IMR-90 (cell line): ENCODE results near the gene BSPRY. TPM values are rescaled to one million over a fixed set of nuclear protein-coding genes. Genes with fewer than 3 reads are reported as not detected.

Source experiments
- ATAC-seq: fragments of 200-7000 bp; cut with Tn5 transposase; 2 replicates; pipeline ENCODE4 v1.9.1; 2020; ENCODE audit warnings: low read depth, mild to moderate bottlenecking, moderate library complexity
- BruUV-seq: library from RNA; stranded (reverse); fragments of 400-500 nt; replicated peaks from 2 replicates; lab custom pipeline; 2021; lab: Mats Ljungman, UMichigan
- CTCF ChIA-PET: fragments of 300-600 bp; formaldehyde crosslinking; extraction: SDS; loops from one replicate; lab custom pipeline; 2021; ENCODE audit warnings: antibody characterized with exemption; lab: Yijun Ruan, JAX
- POLR2A ChIA-PET: fragments of 300-600 bp; sonication (Branson Sonifier 250); formaldehyde crosslinking; loops from one replicate; lab custom pipeline; 2022; ENCODE audit warnings: antibody characterized with exemption; ENCODE audit not compliant: unreplicated experiment; lab: Charles Lee
- DNase-seq: peaks from one replicate; pipeline ENCODE4 v3.0.0; 2013
- H2AFZ ChIP-seq: replicated peaks from 2 replicates; pipeline ENCODE3; 2013; ENCODE audit warnings: low read length, mild to moderate bottlenecking; ENCODE audit not compliant: poor library complexity
- H2AK5ac ChIP-seq: 2 replicates; pipeline ENCODE4 v1.6.1; 2013; ENCODE audit warnings: low read depth, low read length, inconsistent platforms
- H2AK9ac ChIP-seq: replicated peaks from 2 replicates; pipeline ENCODE3; 2013; ENCODE audit warnings: mild to moderate bottlenecking, low read depth, low read length, moderate library complexity; ENCODE audit not compliant: poor library complexity
- H2BK120ac ChIP-seq: 2 replicates; pipeline ENCODE4 v1.6.1; 2013; ENCODE audit warnings: low read depth, low read length, inconsistent platforms
- H2BK15ac ChIP-seq: 3 replicates; pipeline ENCODE4 v1.6.1; 2013; ENCODE audit warnings: low read depth, low read length, inconsistent platforms
- H2BK20ac ChIP-seq: 2 replicates; pipeline ENCODE4 v1.6.1; 2013; ENCODE audit warnings: low read depth, mild to moderate bottlenecking, inconsistent platforms, low read length, moderate library complexity
- H2BK5ac ChIP-seq: 2 replicates; pipeline ENCODE4 v1.6.1; 2013; ENCODE audit warnings: mild to moderate bottlenecking, low read depth, low read length, inconsistent platforms; ENCODE audit not compliant: poor library complexity, severe bottlenecking
- H3K14ac ChIP-seq: replicated peaks from 2 replicates; pipeline ENCODE4 v1.6.1; 2013; ENCODE audit warnings: low read depth, low read length, inconsistent platforms
- H3K18ac ChIP-seq: 2 replicates; pipeline ENCODE4 v1.6.1; 2013; ENCODE audit warnings: low read depth, low read length, control low read depth
- H3K23ac ChIP-seq: 2 replicates; pipeline ENCODE4 v1.6.1; 2013; ENCODE audit warnings: low read depth, low read length, inconsistent platforms
- H3K27ac ChIP-seq: 2 replicates; pipeline ENCODE4 v1.5.1; 2013; ENCODE audit warnings: mild to moderate bottlenecking, control low read depth, low read length; ENCODE audit not compliant: insufficient read depth
- H3K27me3 ChIP-seq: 2 replicates; pipeline ENCODE4 v1.6.1; 2013; ENCODE audit warnings: low read length; ENCODE audit not compliant: control insufficient read depth, insufficient read depth
- H3K36me3 ChIP-seq: 2 replicates; pipeline ENCODE4 v1.6.1; 2013; ENCODE audit warnings: low read length, mixed read lengths; ENCODE audit not compliant: control insufficient read depth, insufficient read depth
- H3K4ac ChIP-seq: 2 replicates; pipeline ENCODE4 v1.6.1; 2013; ENCODE audit warnings: low read depth, low read length, inconsistent platforms
- H3K4me1 ChIP-seq: 2 replicates; pipeline ENCODE4 v1.6.1; 2013; ENCODE audit warnings: low read length, mixed read lengths; ENCODE audit not compliant: control insufficient read depth, insufficient read depth
- H3K4me2 ChIP-seq: 2 replicates; pipeline ENCODE4 v1.6.1; 2013; ENCODE audit warnings: low read depth, mild to moderate bottlenecking, control low read depth, low read length, moderate library complexity
- H3K4me3 ChIP-seq: 2 replicates; pipeline ENCODE4 v1.5.1; 2013; ENCODE audit warnings: low read depth, mild to moderate bottlenecking, control low read depth, low read length, moderate library complexity; ENCODE audit not compliant: insufficient read depth
- H3K56ac ChIP-seq: 2 replicates; pipeline ENCODE4 v1.6.1; 2013; ENCODE audit warnings: low read length, inconsistent platforms; ENCODE audit not compliant: insufficient read depth; ENCODE audit errors: extremely low read depth
- H3K79me1 ChIP-seq, 2 experiments: 2 replicates each; pipeline ENCODE4 v1.6.1; 2013; ENCODE audit warnings: low read length in 2 of 2, inconsistent platforms in 1 of 2, low read depth in 1 of 2
- H3K9ac ChIP-seq: 2 replicates; pipeline ENCODE4 v1.6.1; 2013; ENCODE audit warnings: low read depth, low read length, control low read depth
- H3K9me1 ChIP-seq: 2 replicates; pipeline ENCODE4 v1.6.1; 2013; ENCODE audit warnings: low read length, inconsistent platforms; ENCODE audit not compliant: insufficient read depth
- H3K9me3 ChIP-seq: 2 replicates; pipeline ENCODE4 v1.6.1; 2013; ENCODE audit warnings: low read length; ENCODE audit not compliant: control insufficient read depth, insufficient read depth
- H4K20me1 ChIP-seq: 2 replicates; pipeline ENCODE4 v1.6.1; 2013; ENCODE audit warnings: low read length, inconsistent platforms; ENCODE audit not compliant: insufficient read depth
- H4K5ac ChIP-seq: 2 replicates; pipeline ENCODE4 v1.6.1; 2013; ENCODE audit warnings: mild to moderate bottlenecking, low read depth, low read length, control low read depth
- H4K8ac ChIP-seq, 2 experiments: 2 replicates each; pipeline ENCODE4 v1.6.1; 2013; ENCODE audit warnings: low read depth in 2 of 2, low read length in 2 of 2, control low read depth in 1 of 2, inconsistent platforms in 1 of 2
- H4K91ac ChIP-seq: 2 replicates; pipeline ENCODE4 v1.6.1; 2013; ENCODE audit warnings: low read depth, low read length, inconsistent platforms; ENCODE audit not compliant: insufficient read depth
- BHLHE40 ChIP-seq: fragments of 150-350 bp; IDR thresholded peaks from 2 replicates; pipeline ENCODE4 v1.6.1; 2016; ENCODE audit warnings: mild to moderate bottlenecking, low read depth, low read length
- POLR2A ChIP-seq: IDR thresholded peaks from 2 replicates; pipeline ENCODE4 v1.6.1; 2012; ENCODE audit warnings: mild to moderate bottlenecking, low read depth, low read length
- WGBS, 2 experiments: methylation state at CpG; one replicate each; pipeline versions ENCODE4 v1.1.5 to v1.1.7; 2013; ENCODE audit warnings: missing lambda C conversion rate in 2 of 2; ENCODE audit not compliant: insufficient read length in 1 of 2; ENCODE audit errors: extremely low coverage in 2 of 2; 5-methylcytosine and 5-hydroxymethylcytosine counted together
- dilution Hi-C: fragments of 300-500 bp; cut with HindIII; formaldehyde crosslinking; loops from one replicate; pipeline ENCODE4 v1.14.3; 2018; ENCODE audit warnings: low sequenced_read_pairs; ENCODE audit not compliant: unreplicated experiment
- in situ Hi-C: fragments of 300-500 bp; cut with MboI; formaldehyde crosslinking; loops from 3 replicates; pipeline ENCODE4 v1.14.3; 2019; ENCODE audit warnings: low sequenced_read_pairs, inconsistent platforms, mixed read lengths
- intact Hi-C: fragments of 100-400 bp; cut with micrococcal nuclease; formaldehyde crosslinking; loops from 2 replicates; pipeline ENCODE4 v1.10.0; 2022
- polyA plus RNA-seq, 3 experiments: library from polyadenylated mRNA; depleted of rRNA; stranded (reverse); fragments of >200 nt; gene quantifications; 2 replicates each; pipeline ENCODE4 v1.2.3, GENCODE V29; 2012; ENCODE audit warnings: low replicate concordance in 1 of 3
- total RNA-seq: library from RNA; depleted of rRNA; stranded (reverse); fragments of >200 nt; gene quantifications from 2 replicates; pipeline ENCODE4 v1.2.3, GENCODE V29; 2012

BSPRY gene
- total and polyA plus RNA-seq, 2 of the 4 experiments (the other 2 are of a cell fraction) = not detected

- no peak overlapping the region for H4K8ac ChIP-seq
- no peak for ATAC-seq
- H2BK15ac ChIP-seq = no peak overlapping the region
- no peak overlapping the region for H3K4me3 ChIP-seq
- H3K27ac ChIP-seq = no peak overlapping the region
- CTCF ChIA-PET = no interaction called here
- no peak overlapping the region for H4K91ac ChIP-seq
- H3K36me3 ChIP-seq = no peaks in the 10 kb centered on the region
- 60% methylated on average over 2 of the region's 8 CpGs; no CpG with 5 or more reads in 1 of the 2 experiments for WGBS, 2 experiments
- no peak overlapping the region for H3K56ac ChIP-seq
- no peak overlapping the region for H2BK5ac ChIP-seq
- in situ Hi-C loops = loop anchor here (10.0 kb wide), 1 partner anchor 347 kb away; no protein-coding TSS in a partner anchor
- H3K9me3 ChIP-seq = no peaks in the 10 kb centered on the region
- no TSS peak for BruUV-seq
- H2AK5ac ChIP-seq = no peak overlapping the region
- DNase-seq = no peak
- TF ChIP-seq POLR2A (no peak), BHLHE40 (no peak)
- H2BK120ac ChIP-seq = no peak overlapping the region
- H4K5ac ChIP-seq = no peak overlapping the region
- H2AFZ ChIP-seq = peak overlapping the region; percentile 21
- no peak overlapping the region for H3K4me2 ChIP-seq
- intact Hi-C loops = no loop called here
- no peak overlapping the region for H3K18ac ChIP-seq
- H3K9ac ChIP-seq = no peak overlapping the region
- H3K9me1 ChIP-seq = no peaks in the 10 kb centered on the region
- H3K14ac ChIP-seq = no peak overlapping the region
- peaks cover 14% of the 10 kb centered on the region; the same call in 1 of the 2 replicates for H3K27me3 ChIP-seq
- H3K23ac ChIP-seq = no peak overlapping the region
- H2AK9ac ChIP-seq = no peak overlapping the region
- H4K20me1 ChIP-seq = no peaks in the 10 kb centered on the region
- H2BK20ac ChIP-seq = no peak overlapping the region
- POLR2A ChIA-PET = no interaction called here
- no peak overlapping the region for H3K4ac ChIP-seq
- dilution Hi-C loops = no loop called here
- H3K79me1 ChIP-seq = no peaks in the 10 kb centered on the region
- no peaks in the 10 kb centered on the region for H3K4me1 ChIP-seq
These were observed 41.9 kb upstream of the BSPRY start for GRCh38 chr9:113307396-113307975.
